GM12892 (cell line): ENCODE measurements around the gene PRKCQ.

Source experiments
- POLR2A ChIP-seq: IDR thresholded peaks from 2 replicates; pipeline ENCODE4 v1.6.1; 2011; ENCODE audit warnings: low read depth, low read length, control low read depth
- POLR2AphosphoS5 ChIP-seq: IDR thresholded peaks from 2 replicates; pipeline ENCODE4 v1.6.1; 2011; ENCODE audit warnings: low read depth, low read length, control low read depth

DNA sequence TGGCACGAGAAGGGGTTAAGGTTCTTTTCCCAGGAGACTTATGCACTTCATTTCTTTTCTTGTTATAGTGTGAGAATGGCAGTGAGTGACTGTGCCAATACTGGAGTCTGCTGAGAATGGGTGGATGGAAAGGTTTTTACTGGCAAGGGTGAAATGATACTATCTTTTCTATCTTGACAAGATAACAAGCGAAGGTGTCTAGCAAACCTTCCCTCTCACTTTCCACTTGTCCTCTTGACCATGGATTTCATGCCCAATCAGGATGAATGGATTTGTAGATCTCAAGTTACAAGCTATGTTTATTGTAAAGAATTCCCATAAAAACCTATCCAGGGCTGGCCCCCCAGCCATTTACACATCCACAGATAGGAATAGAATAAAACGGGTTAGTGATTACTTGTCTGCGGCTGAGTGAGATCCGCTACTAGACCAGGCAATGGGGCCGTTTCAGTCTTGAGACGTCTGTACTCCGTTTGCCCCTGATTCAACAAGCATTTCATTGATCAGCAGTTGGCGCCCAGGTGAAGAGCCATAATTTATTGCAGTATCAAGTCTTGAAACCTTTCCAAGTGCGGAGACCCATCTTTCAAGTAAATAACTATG, 152.6 kb downstream of the PRKCQ start:
- no peak for TF ChIP-seq POLR2A
- no peak for TF ChIP-seq POLR2AphosphoS5
